Endothelial cell (in vitro differentiated cells): Measurements from ENCODE around the gene TRPV3. TPM values are rescaled to one million over a fixed set of nuclear protein-coding genes. Genes with fewer than 3 reads are reported as not detected.

ENCODE experiments used
- DNase-seq: peaks from one replicate; pipeline ENCODE4 v3.0.0; 2021; ENCODE audit warnings: low spot score
- H3K27ac Mint-ChIP-seq: one replicate; pipeline ENCODE4 v1.8.0; 2021; ENCODE audit warnings: mixed read lengths, inconsistent platforms; ENCODE audit not compliant: unreplicated experiment
- H3K27me3 Mint-ChIP-seq: one replicate; pipeline ENCODE4 v1.8.0; 2021; ENCODE audit warnings: mild to moderate bottlenecking, moderate library complexity, mixed read lengths, inconsistent platforms; ENCODE audit not compliant: unreplicated experiment
- H3K36me3 Mint-ChIP-seq: one replicate; pipeline ENCODE4 v1.8.0; 2021; ENCODE audit warnings: mild to moderate bottlenecking, low read depth, mixed read lengths, inconsistent platforms; ENCODE audit not compliant: unreplicated experiment
- H3K4me1 Mint-ChIP-seq: one replicate; pipeline ENCODE4 v1.8.0; 2021; ENCODE audit warnings: mild to moderate bottlenecking, mixed read lengths, inconsistent platforms; ENCODE audit not compliant: unreplicated experiment
- H3K4me3 Mint-ChIP-seq: one replicate; pipeline ENCODE4 v1.8.0; 2021; ENCODE audit warnings: mild to moderate bottlenecking, mixed read lengths, inconsistent platforms; ENCODE audit not compliant: unreplicated experiment
- H3K9me3 Mint-ChIP-seq: one replicate; pipeline ENCODE4 v1.8.0; 2021; ENCODE audit warnings: mixed read lengths, inconsistent platforms; ENCODE audit not compliant: unreplicated experiment
- CTCF ChIP-seq: fragments of 200-600 bp; sonication (generic); IDR thresholded peaks from one replicate; pipeline ENCODE4 v1.5.0; 2021; ENCODE audit warnings: antibody characterized with exemption; ENCODE audit not compliant: unreplicated experiment
- total RNA-seq: library from RNA; stranded (reverse); fragmentation: NEBNext Ultra II Directional; extraction: Animal tissue kit (Norgen Biotek cat#: 25700); gene quantifications from one replicate; pipeline ENCODE4 v1.2.1, GENCODE V29; 2021; ENCODE audit not compliant: unreplicated experiment

The TRPV3 gene
- total RNA-seq, 1 donor from 2014 or later: not detected

DNA sequence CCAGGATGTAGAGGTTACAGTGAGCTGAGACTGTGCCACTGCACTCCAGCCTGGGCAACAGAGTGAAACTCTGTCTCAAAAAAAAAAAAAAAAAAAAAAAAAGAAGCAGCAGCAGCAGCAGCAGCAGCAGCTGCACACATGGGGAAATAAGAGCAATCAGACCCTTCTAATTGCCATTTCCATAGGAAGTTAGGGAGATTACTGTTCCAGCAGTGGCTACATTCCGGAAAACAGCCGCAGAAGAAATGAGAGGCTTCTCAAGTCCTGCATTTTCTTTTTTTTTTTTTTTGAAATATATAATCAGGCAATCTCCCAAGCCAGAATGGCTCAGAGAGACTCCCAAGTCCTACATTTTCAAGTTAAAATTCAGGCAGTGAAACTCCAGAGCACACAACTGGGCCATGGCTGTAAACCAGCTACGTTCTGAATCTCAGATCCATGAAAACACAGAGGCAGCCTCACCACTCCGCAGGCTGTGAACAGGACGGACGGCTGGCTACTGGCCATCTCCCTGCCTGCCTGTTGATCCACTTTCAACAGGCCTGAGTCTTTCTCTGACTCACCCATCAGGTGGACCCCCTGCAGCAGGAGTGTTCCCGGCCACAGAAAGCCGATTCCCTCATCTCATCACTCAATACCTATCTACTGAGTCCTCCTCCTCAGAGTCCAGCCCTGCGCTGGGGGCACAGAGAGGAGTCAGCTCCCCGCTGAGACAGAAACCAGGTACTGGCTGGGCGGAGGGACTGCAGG, 36.6 kb upstream of the TRPV3 start:
- no peak for DNase-seq
- TF ChIP-seq CTCF: no peak
- Mint-ChIP-seq H3K9me3 (no peaks in the 10 kb centered on the region), H3K27ac (no peak overlapping the region), H3K27me3 (peaks cover 9% of the 10 kb centered on the region), H3K36me3 (peaks cover 19% of the 10 kb centered on the region), H3K4me3 (no peak overlapping the region), H3K4me1 (peaks cover 3% of the 10 kb centered on the region)

GRCh38 chr17:3593384-3593783, 35.8 kb upstream of the TRPV3 start:
- peaks cover 3% of the 10 kb centered on the region for H3K4me1 Mint-ChIP-seq
- no peaks in the 10 kb centered on the region for H3K9me3 Mint-ChIP-seq
- H3K27me3 Mint-ChIP-seq: peaks cover 9% of the 10 kb centered on the region
- no peak for DNase-seq
- no peak for TF ChIP-seq CTCF
- H3K4me3 Mint-ChIP-seq: no peak overlapping the region
- peaks cover 19% of the 10 kb centered on the region for H3K36me3 Mint-ChIP-seq
- no peak overlapping the region for H3K27ac Mint-ChIP-seq

- no peak for DNase-seq
- Mint-ChIP-seq H3K4me3 (no peak overlapping the region), H3K27me3 (peaks cover 9% of the 10 kb centered on the region), H3K36me3 (peaks cover 19% of the 10 kb centered on the region), H3K9me3 (no peaks in the 10 kb centered on the region), H3K4me1 (peaks cover 3% of the 10 kb centered on the region), H3K27ac (no peak overlapping the region)
- TF ChIP-seq CTCF: no peak
Measured at GRCh38 chr17:3592216-3592860, 34.7 kb upstream of the TRPV3 start.

GRCh38 chr17:3590768-3591167, 33.2 kb upstream of the TRPV3 start:
- no peak for DNase-seq
- TF ChIP-seq CTCF: no peak
- no peak overlapping the region for H3K27ac Mint-ChIP-seq
- no peak overlapping the region for H3K4me3 Mint-ChIP-seq
- H3K9me3 Mint-ChIP-seq: no peaks in the 10 kb centered on the region
- peaks cover 24% of the 10 kb centered on the region for H3K36me3 Mint-ChIP-seq
- peaks cover 9% of the 10 kb centered on the region for H3K27me3 Mint-ChIP-seq
- H3K4me1 Mint-ChIP-seq: peaks cover 3% of the 10 kb centered on the region

- no peak overlapping the region for H3K4me3 Mint-ChIP-seq
- no peak for DNase-seq
- peaks cover 3% of the 10 kb centered on the region for H3K4me1 Mint-ChIP-seq
- H3K9me3 Mint-ChIP-seq: no peaks in the 10 kb centered on the region
- no peak overlapping the region for H3K27ac Mint-ChIP-seq
- peaks cover 9% of the 10 kb centered on the region for H3K27me3 Mint-ChIP-seq
- TF ChIP-seq CTCF: no peak
- H3K36me3 Mint-ChIP-seq: peaks cover 24% of the 10 kb centered on the region
Measured at GRCh38 chr17:3590231-3590630, 32.6 kb upstream of the TRPV3 start.
